Osteoblast (primary cell): ENCODE measurements around the gene ERMARD. TPM values are rescaled to one million over a fixed set of nuclear protein-coding genes. Genes with fewer than 3 reads are reported as not detected.

Source experiments
- DNase-seq: peaks from one replicate; pipeline ENCODE4 v3.0.0; 2011; ENCODE audit warnings: low spot score, mixed read lengths; ENCODE audit not compliant: insufficient read length; ENCODE audit errors: missing footprints
- H2AFZ ChIP-seq: 2 replicates; pipeline ENCODE4 v1.6.0; 2011; ENCODE audit warnings: mild to moderate bottlenecking, low read length
- H3K27ac ChIP-seq: 2 replicates; pipeline ENCODE4 v1.5.1; 2011; ENCODE audit warnings: mild to moderate bottlenecking, low read depth, low read length, moderate library complexity
- H3K27me3 ChIP-seq: 2 replicates; pipeline ENCODE4 v1.6.0; 2012; ENCODE audit warnings: mild to moderate bottlenecking, control low read depth, inconsistent platforms, low read length, moderate library complexity; ENCODE audit not compliant: insufficient read depth
- H3K36me3 ChIP-seq: 2 replicates; pipeline ENCODE4 v1.5.1; 2011; ENCODE audit warnings: mild to moderate bottlenecking, low read length, control low read depth, moderate library complexity; ENCODE audit not compliant: insufficient read depth
- H3K4me1 ChIP-seq: 2 replicates; pipeline ENCODE4 v1.5.1; 2011; ENCODE audit warnings: mild to moderate bottlenecking, low read length, control low read depth, moderate library complexity; ENCODE audit not compliant: insufficient read depth
- H3K4me2 ChIP-seq: 2 replicates; pipeline ENCODE4 v1.6.0; 2011; ENCODE audit warnings: mild to moderate bottlenecking, low read length; ENCODE audit not compliant: insufficient read depth
- H3K4me3 ChIP-seq: fragments of 200-600 bp; sonication (generic); 3 replicates; pipeline ENCODE4 v1.5.1; 2012; ENCODE audit warnings: mild to moderate bottlenecking, low read length, inconsistent platforms; ENCODE audit not compliant: insufficient read depth
- H3K79me2 ChIP-seq: 2 replicates; pipeline ENCODE4 v1.6.0; 2012; ENCODE audit warnings: mild to moderate bottlenecking, low read length, control low read depth, inconsistent platforms; ENCODE audit not compliant: insufficient read depth
- H3K9me3 ChIP-seq: 2 replicates; pipeline ENCODE4 v1.5.1; 2011; ENCODE audit warnings: low read depth, low read length, control low read depth
- H4K20me1 ChIP-seq: 2 replicates; pipeline ENCODE4 v1.6.0; 2012; ENCODE audit warnings: mild to moderate bottlenecking, low read length, control low read depth; ENCODE audit not compliant: insufficient read depth
- total RNA-seq: library from RNA; depleted of rRNA; stranded (reverse); fragments of >200 nt; gene quantifications from 2 replicates; pipeline ENCODE4 v1.2.3, GENCODE V29; 2012
- TF ChIP-seq, protein P1 (sequence below): IDR thresholded peaks from 2 replicates; pipeline ENCODE4 v1.5.1; 2011; ENCODE audit warnings: mild to moderate bottlenecking, low read depth, low read length, moderate library complexity; ENCODE audit errors: extremely low read depth

ERMARD gene
- total RNA-seq, 1 donor: 21.4 TPM

DNA sequence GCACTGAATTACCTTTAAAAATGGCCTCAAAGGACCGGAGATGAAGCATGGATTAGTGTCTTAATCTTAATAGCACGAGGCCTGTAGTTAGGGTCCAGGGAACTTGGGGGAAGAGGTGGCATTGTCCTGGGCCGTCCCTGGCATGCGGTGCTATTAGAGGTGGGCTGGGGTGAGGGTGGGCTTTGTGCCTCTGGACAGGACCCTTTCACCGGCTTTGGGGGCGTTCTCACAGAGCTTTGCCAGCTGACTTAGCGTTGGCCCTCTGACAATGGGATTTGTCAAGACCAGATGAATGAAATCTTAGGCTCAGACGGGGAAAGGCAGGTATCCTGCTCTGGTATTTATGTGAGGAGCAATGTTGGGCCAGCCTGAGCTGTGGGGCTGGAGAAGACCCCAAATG is 59.6 kb downstream of the ERMARD start:
- Histone ChIP-seq H4K20me1 (no peaks in the 10 kb centered on the region), H2AFZ (no peak overlapping the region), H3K4me3 (no peak overlapping the region), H3K79me2 (no peaks in the 10 kb centered on the region), H3K4me1 (no peaks in the 10 kb centered on the region), H3K4me2 (no peak overlapping the region), H3K36me3 (no peaks in the 10 kb centered on the region), H3K9me3 (no peaks in the 10 kb centered on the region), H3K27ac (no peak overlapping the region), H3K27me3 (no peaks in the 10 kb centered on the region)
- TF ChIP-seq, protein P1, sequence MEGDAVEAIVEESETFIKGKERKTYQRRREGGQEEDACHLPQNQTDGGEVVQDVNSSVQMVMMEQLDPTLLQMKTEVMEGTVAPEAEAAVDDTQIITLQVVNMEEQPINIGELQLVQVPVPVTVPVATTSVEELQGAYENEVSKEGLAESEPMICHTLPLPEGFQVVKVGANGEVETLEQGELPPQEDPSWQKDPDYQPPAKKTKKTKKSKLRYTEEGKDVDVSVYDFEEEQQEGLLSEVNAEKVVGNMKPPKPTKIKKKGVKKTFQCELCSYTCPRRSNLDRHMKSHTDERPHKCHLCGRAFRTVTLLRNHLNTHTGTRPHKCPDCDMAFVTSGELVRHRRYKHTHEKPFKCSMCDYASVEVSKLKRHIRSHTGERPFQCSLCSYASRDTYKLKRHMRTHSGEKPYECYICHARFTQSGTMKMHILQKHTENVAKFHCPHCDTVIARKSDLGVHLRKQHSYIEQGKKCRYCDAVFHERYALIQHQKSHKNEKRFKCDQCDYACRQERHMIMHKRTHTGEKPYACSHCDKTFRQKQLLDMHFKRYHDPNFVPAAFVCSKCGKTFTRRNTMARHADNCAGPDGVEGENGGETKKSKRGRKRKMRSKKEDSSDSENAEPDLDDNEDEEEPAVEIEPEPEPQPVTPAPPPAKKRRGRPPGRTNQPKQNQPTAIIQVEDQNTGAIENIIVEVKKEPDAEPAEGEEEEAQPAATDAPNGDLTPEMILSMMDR: no peak
- peak; percentile 52 for DNase-seq

DNA sequence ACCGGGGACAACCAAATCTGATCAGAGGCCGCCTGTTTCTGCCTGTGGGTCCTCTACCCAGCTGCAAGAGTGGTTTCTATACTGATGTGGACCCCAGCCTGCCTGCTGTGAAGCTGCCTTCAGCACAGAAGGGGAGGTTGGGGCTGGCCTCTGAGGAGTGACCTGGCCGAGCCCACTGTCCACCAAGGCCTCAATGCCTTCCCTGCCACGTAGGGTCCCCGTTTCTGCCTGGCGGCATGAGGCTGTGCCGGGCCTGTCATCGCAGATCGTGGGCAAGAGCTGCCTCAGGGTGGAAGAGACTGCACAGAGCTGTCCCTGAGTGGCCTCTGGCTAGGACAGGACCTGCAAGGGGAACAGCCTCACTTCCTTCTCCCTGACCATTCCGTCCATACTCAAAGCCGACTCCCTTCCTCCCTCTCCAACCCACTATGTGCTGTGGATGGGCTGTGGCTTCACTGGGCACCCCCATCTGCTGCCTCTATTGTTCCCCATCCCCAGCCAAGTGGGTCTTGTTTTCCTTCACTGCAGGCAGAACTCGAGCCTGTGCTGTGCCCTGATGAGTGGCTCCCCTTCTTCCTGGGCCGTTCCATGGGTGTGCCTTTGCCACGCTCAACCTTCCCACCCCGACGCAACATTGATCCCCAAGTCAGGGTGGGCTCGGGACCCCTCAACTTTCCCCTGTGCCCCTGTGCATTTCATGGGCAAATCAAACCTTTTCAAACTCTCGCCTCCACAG is 60.3 kb downstream of the ERMARD start:
- Histone ChIP-seq H3K9me3 (no peaks in the 10 kb centered on the region), H3K27ac (no peak overlapping the region), H3K79me2 (no peaks in the 10 kb centered on the region), H3K4me1 (no peaks in the 10 kb centered on the region), H3K4me2 (no peak overlapping the region), H2AFZ (no peak overlapping the region), H3K36me3 (no peaks in the 10 kb centered on the region), H3K4me3 (no peak overlapping the region), H4K20me1 (no peaks in the 10 kb centered on the region), H3K27me3 (no peaks in the 10 kb centered on the region)
- DNase-seq: no peak
- TF ChIP-seq, protein P1: no peak

DNA sequence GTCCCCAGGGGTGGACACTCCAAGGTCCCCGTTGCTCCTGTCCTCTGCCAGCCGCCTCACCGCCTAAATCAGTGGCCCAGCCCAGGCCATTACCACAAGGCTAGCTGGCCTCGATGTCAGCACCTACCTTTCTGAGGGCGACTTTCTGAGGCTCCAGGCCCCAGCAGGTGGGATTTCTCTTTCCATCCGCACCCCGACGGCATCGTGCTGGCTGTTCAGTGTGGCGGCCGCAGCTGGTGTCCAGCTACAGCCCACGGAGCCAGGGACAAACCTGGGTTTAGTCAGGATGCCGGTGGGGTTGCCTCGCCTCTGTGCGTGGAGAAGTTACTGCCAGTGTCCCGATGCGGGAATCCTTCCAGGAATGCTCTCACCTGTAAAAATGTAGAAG is 60.8 kb downstream of the ERMARD start:
- H3K4me1 ChIP-seq: no peaks in the 10 kb centered on the region
- no peak for DNase-seq
- no peaks in the 10 kb centered on the region for H3K27me3 ChIP-seq
- H3K79me2 ChIP-seq: no peaks in the 10 kb centered on the region
- H3K27ac ChIP-seq: no peak overlapping the region
- TF ChIP-seq, protein P1: no peak
- no peak overlapping the region for H3K4me2 ChIP-seq
- no peaks in the 10 kb centered on the region for H4K20me1 ChIP-seq
- no peaks in the 10 kb centered on the region for H3K36me3 ChIP-seq
- H2AFZ ChIP-seq: no peak overlapping the region
- H3K9me3 ChIP-seq: no peaks in the 10 kb centered on the region
- no peak overlapping the region for H3K4me3 ChIP-seq

DNA sequence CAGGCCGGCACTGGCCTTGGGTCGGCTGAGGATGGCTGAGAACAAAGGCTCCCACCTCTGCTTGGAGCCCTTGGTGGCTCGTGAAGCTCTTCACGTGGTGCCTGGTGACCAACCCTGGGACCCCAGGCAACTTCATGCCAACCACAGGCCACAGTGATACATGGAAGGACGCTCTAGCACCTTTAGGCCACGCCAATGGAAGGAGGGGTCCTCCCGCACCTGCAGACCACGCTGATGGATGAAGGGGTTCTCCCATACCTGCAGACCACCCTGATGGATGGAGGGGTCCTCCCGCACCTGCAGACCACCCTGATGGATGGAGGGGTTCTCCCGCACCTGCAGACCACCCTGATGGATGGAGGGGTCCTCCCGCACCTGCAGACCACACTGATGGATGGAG is 62.5 kb downstream of the ERMARD start:
- H3K36me3 ChIP-seq: no peaks in the 10 kb centered on the region
- H2AFZ ChIP-seq: no peak overlapping the region
- no peak for DNase-seq
- H3K4me2 ChIP-seq: no peak overlapping the region
- H3K27ac ChIP-seq: no peak overlapping the region
- H4K20me1 ChIP-seq: no peaks in the 10 kb centered on the region
- no peak overlapping the region for H3K4me3 ChIP-seq
- TF ChIP-seq, protein P1: no peak
- H3K4me1 ChIP-seq: no peaks in the 10 kb centered on the region
- no peaks in the 10 kb centered on the region for H3K79me2 ChIP-seq
- H3K27me3 ChIP-seq: no peaks in the 10 kb centered on the region
- no peaks in the 10 kb centered on the region for H3K9me3 ChIP-seq
